GM19239 (cell line): ENCODE measurements around the gene PTGES3L.
A peak's percentile ranks its signal among the peaks of the same experiment; 100 is the strongest.

Source experiments
- DNase-seq: peaks from one replicate; pipeline ENCODE4 v3.0.0; 2011; ENCODE audit warnings: low spot score; ENCODE audit not compliant: insufficient read length
- FAIRE-seq: peaks from 2 replicates; lab custom pipeline; 2011; peaks lifted over from hg19 to GRCh38; lab: Jason Lieb, UNC

The PTGES3L gene

DNA sequence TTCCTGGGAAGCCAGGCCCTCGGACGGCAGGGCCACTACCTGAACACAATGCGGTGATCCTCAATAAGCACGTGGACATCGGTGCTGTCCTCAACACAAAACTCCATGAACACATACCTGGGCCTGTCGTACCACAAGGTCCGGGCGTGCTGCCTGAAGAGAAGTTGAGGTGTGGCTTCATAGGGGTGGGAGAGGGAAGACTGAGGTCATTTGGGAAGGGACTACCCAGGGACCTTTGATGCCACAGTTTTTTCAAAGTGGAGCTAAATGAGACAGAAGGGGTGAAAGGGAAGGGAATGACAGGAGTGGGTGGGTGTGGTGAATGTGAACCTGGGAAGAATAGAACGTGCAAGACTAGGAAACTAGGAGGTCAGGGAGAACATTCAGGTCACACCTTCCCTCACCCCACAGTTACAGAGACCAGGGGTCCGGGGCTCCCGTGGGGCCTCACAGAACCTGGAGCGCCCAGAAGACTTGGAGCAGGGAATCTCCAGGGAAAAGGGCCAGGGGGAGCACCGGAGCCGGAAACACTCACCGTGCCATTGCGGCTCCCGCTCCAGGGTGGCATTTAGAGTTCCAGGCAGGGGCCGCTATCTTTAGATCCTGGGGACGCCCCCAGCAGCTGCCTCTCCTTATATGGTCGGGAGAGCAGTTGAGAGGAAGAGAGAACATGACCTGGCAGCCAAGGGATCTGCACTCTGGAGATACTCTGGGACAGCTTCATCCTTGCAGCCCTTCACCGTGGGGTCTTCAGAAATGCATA is at the start of gene PTGES3L:
Gene PTGES3L, minus strand, starts transcription at position 570 of the 763 bp plus-strand sequence. Its CDS starts 27 bp downstream, at position 543.
- DNase-seq (no peak), FAIRE-seq (no peak)

GRCh38 chr17:43028221-43028861 is 48.5 kb upstream of the PTGES3L start:
- FAIRE-seq: no peak
- DNase-seq: no peak

DNA sequence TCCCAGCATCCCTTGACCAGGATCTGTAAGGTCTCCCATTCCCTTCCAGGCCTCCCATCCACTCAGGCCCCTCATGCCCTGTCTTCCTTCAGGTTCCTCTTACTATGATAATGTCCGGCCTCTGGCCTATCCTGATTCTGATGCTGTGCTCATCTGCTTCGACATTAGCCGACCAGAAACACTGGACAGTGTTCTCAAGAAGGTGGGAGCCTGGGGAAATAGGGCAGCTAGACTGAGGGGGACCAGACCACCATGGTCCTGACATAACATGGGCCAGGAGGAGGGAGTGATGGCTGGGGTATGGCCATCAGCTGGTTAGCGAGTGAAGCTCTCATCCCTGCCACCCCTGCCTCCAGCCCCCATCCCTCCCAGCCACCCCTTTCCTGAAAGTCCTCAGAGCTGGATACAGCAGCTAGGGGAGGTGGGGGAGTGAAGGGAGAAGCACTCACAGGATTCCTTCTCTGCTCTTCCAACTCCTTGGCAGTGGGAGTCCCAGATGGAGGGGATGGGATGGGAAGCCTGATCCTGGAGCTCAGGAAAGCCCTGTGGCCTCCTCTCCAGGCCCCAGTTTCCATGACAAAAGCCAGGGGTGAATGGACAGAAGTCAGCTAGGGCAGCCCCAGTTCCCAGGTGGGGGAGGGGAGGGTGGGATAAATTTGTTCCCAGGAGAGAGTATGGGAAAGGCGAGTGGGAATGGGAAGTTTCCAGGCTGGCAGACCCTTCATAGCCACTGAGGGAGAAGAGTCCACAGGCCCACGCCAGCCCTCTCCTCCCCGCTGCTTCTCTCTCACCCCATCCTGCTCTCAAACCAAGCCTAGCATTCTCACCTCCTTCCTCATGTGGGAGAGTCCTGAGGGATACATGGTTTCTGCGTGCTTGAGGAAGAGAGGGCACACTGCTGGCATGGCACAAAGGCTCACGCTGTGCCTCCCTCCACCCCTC is 47.5 kb upstream of the PTGES3L start:
- FAIRE-seq (no peak), DNase-seq (no peak)

DNA sequence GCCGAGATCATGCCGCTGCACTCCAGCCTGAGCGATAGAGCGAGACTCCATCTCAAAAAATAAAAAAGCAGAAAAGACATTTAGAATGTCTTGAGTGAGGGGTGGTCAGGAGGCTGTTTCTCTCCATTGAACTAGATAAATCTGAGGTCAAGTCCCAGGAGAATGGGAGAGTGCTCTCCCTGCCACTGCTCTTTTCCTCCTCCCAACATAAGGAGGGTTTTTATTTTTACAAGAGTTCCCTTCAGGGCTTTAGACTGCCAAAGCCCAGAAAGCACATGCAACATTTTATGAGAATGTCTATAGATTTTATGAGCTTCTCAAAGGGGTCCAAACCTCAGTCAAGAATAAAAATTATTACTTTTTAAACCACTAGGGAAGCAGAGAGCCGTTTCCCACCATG is 46.7 kb upstream of the PTGES3L start:
- DNase-seq (no peak), FAIRE-seq (no peak)

DNA sequence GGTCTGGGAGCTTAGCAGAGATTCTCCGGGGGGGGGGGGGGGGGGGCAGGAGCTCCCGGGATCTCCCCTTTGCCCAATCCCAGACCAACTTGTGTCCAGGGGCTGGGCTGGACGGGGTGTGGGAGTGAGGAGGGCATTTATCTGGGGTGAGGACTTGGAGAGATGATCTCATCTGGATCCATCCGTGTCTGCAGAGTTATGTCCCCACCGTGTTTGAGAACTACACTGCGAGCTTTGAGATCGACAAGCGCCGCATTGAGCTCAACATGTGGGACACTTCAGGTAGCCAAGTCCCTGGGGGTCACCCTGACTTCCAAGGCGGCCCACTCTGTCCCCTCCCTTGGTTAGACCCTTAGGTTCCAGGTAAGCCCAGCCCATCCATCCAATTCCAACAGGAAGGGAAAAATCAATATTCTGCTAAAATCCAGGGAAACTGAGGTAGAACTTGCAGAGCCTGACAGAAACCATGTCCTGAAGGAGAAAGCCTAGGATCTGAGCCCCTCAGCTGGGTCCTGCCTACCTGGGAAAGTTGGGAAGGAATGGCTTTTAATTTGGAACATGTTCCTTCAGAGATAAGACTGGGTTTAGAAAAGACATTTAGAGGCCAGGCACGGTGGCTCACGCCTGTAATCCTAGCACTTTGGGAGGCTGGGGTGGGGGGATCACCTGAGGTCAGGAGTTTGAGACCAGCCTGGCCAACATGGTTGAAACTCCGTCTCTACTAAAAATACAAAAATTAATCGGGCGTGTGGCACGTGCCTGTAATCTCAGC is 46.1 kb upstream of the PTGES3L start:
- no peak for FAIRE-seq

DNA sequence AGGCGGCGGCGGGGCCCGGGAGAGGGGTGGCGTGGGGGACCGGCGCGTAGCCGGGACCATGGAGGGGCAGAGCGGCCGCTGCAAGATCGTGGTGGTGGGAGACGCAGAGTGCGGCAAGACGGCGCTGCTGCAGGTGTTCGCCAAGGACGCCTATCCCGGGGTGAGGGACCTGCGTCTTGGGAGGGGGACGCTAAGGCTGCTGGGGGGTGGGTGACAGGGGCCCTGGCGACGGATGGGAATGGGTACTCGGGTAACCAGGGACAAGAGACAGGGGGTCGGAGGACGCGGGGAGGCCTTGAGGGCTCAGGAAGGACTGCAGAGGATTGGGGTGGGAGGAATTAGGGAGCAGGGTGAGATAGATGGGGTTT is 45.4 kb upstream of the PTGES3L start:
- no peak for DNase-seq
- FAIRE-seq: no peak

More for the DNA sequence above, 46.1 kb upstream of the PTGES3L start:
- no peak for DNase-seq

GRCh38 chr17:43024407-43025289 is 44.8 kb upstream of the PTGES3L start, which contains the start of gene RND2:
RND2 (plus strand) TSS chr17:43025231; CDS start chr17:43025348, 117 bp downstream.
- DNase-seq (peak; percentile 98), FAIRE-seq (peak; percentile 91)

DNA sequence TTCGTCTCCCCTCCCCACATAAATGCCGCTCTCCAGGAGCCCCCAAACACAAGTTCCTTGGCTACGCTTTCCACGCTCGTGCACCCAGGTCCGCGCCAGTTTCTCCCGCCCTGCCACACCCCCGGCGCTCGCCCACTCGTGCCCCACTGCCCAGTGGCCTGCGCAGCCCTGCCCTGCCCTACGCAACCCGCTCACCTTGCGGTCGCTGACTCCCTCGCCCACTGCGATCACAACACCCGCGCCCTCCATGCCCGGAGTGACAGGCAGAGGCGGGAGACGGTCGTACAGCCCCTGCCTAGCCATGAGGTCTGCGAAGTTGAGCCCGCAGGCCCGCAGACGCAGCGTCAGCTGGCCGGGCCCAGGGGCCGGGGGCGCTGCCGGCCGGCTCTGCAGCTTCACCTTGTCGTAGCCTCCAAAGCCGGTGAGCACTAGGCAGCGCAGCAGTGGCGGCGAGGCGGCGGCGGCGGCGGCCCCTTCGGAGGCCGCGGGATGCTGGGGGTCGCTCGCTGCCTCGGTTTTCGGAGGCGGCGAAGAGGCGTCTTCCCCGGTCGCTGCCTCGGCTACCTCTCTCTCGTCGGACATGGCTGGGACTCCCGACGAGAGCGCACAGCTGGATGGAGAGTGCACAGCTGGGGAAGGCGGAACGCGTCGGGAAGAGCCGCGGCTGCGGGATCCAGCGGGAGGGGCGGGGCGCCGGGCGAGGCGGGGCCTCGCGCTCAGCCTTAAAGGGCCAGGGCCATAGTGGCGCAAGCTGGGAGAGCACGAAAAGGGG is 42.0 kb upstream of the PTGES3L start, which contains the start of gene VAT1:
Gene VAT1, minus strand, starts transcription at position 645 of the 772 bp plus-strand sequence. Its CDS starts 63 bp downstream, at position 582.
- peak; percentile 84 for FAIRE-seq
- DNase-seq: peak; percentile 81

GRCh38 chr17:43020789-43021740 is 41.2 kb upstream of the PTGES3L start:
- DNase-seq (no peak), FAIRE-seq (no peak)

DNA sequence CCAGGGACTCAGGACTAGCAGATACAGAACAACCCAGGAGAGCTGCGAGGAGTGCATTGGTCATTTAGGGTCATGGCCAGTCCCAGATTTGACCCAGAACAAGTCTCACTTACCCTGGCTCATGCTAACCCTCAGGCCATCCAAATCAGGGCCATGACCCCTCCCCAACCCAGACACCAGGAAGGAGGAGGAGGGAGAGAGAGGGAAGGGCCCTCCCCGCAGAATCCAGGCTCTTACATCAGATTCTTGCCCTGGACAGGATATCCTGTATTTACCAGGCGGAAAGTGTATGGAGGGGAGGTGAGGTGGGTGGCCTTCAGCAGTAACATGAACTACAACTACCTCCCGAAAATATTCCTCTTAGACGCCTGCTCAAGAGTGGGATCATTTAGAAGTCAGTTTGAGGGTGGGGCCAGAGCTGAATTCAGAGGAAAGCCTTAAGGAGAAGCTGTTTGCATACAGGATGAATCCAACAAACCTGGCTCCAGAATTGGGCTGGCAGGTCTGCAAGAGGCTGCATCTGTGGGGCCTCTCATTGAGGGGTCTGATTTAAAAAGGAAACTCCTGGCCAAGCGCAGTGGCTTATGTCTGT is 40.2 kb upstream of the PTGES3L start:
- FAIRE-seq: no peak
- no peak for DNase-seq

- FAIRE-seq: no peak
- no peak for DNase-seq
Observed at GRCh38 chr17:43019418-43019817, 39.5 kb upstream of the PTGES3L start.

- FAIRE-seq (no peak), DNase-seq (no peak)
Observed at GRCh38 chr17:43018932-43019331, 39.1 kb upstream of the PTGES3L start.

DNA sequence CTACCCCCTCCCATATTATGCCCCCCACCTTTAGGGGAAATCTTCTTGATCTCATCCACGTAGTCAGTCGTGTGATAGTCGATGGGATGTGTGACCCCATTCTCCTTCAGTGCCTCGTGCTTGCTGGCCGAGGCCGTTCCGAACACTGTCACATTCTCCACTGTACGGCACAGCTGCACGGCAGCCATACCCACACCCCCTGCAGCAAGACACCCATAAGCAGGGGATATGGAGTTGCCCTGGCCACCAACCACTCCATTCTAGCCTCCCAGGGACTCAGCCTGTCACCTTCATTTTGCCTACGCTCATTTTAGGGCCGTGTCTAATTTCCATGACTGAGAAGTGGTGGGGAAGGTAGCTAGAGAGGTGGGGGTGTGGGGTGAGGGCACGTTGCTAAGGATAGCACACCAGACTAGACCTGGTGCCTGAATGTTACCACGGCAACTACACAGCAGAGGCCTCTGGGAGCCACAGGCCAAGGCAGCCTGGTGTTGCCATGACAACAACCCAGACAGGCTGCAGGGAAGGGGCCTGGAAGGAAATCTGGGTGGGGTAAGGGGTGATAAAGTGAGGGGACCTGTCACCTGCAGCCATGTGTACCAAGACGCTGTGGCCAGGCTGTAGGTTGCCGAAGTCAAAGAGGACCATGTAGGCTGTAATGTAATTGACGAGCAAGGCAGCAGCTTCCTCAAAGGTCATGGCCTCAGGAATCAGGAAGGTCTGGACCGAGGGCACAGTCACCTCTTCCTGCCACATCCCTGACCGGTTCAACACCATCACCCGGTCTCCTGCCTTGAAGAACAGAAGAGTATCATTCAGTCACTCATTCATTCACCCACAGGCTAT is 38.4 kb upstream of the PTGES3L start:
- DNase-seq: no peak
- no peak for FAIRE-seq

DNA sequence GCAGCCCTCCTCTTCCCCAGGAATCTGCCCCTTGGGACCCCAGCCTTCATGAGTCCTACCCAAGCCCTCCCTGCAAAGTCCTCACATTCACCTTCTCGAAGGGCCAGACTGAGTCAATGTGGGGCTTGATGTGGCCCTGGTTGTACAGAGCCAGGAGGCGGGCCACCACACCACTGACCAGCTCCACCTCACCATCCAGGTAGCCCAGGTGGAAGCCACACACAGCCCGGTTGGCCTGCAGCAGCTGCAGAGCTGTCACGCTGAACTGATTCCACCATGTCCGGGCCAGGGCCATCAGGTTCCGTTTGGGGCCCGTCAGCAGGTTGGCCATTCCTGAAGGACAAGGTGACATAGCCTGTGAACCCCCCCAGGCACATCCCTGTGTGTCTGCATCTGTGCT is 36.3 kb upstream of the PTGES3L start:
- DNase-seq: no peak
- FAIRE-seq: no peak

DNA sequence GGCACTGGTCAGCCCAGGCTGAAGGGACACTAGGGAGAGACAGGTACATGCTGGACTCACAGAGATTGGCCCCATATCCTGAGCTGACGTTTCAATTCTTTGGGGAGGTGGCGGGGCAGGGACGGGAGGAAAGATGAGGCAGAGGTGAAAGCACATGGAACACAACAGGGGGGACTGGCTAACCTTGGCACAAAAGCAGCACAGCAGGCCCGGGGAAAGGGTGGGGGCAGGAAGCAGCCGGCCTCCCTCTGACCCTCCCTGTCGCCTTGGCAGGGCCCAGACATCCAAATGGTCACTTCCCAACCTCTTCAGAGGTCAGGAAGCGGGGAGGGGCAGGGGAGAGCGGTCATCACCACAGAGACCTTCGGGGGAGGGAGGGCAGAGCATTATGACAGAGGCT is 35.7 kb upstream of the PTGES3L start:
- no peak for DNase-seq
- FAIRE-seq: no peak
